ENCODE data around the gene ATP13A5. TPM values are rescaled to one million over a fixed set of nuclear protein-coding genes. Genes with fewer than 3 reads are reported as not detected.

Gene ATP13A5
- total and polyA plus RNA-seq, 2 experiments from 2014 or later = not detected

DNA sequence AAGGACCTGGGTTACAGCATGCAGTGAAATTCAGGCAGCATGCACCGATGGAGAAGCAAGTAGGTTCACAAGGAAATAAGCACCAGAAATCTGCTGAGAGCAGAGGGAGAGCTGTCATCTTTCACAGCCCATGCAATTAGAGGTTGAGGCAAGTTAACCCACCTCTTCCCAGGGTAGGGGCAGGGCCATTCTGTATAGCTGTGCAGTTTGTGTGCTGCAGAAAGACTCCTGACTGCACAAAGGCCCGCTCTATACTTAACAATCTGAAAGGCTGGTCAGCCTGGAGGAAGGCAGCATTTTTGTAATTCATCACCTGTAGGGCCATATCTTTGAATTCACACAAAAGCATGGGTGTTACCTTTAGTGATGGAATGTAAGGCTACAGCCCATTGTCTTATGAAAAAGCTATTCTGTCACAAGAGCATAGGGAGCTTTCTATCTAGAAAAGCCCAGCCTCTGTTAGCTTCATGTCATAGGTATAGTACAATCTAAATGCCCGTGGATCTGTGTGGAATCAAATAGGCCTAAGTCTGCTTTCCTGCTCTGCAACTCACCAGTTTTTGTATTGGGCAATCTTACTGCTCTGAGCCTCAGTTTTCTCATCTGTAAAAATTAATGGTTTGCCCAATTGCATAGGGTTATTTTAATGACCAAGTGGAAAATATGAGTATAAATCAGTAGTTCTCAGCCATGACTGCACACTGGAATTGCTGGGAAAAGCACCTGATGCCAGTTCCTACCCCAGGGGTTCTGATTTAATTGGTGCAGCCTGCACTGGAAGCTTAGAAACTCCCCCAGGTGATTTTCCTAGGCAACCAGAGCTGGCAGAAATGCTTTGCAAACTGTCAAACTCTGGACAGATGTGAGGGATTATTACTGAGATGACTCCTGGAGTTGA, 65.2 kb downstream of the ATP13A5 start:
- H3K79me2 ChIP-seq = no peaks in the 10 kb centered on the region

DNA sequence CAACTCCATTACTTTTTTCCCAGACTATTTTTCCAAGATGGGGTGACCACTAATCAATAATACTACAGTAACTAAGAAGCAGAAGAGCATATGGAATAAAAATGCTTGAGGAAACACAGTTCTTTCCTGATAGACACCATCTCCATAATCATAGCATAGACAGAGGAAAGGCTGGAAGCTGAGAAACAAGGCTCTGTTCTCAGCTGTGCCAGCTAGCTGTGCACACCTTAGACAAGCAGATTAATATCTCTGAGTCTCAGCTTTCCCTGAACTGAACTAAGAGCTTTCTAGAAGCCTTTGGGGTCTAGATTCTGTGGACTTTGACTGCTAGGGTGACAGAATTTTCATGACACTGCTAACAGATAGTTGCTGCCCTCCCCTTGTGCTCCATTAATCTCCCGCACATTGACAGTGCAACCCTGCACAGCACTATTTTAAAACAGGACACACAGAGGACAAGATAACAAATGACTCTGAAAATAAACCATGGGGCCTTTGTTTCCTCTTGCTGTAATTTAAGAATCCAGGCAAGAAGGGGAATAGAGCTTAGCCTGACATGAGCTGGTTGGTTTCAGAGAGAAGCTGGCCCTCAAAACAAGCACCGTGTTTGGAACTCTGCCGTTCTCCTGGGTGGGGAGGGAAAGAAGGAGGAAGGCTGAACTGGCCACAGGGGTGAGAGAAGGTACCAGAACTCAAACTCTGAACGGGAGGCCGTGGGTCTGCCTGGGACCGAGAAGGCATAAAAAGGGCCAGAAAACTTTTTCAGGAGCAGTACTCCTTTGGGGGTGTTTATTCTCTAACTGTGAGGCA, 67.4 kb downstream of the ATP13A5 start:
- Histone ChIP-seq H3K36me3 (replicated peaks; ENCODE audit: insufficient read depth, low read depth) (no peaks in the 10 kb centered on the region), H2AFZ (no peak overlapping the region), H3K9me3 (ENCODE audit: low read depth) (no peaks in the 10 kb centered on the region), H3K4me3 (no peak overlapping the region), H3K79me2 (no peaks in the 10 kb centered on the region), H4K20me1 (ENCODE audit: insufficient read depth, poor library complexity, severe bottlenecking) (no peaks in the 10 kb centered on the region), H3K27ac (no peak overlapping the region), H3K4me1 (ENCODE audit: insufficient read depth) (no peaks in the 10 kb centered on the region), H3K27me3 (no peaks in the 10 kb centered on the region), H3K4me2 (no peak overlapping the region), H3K9me2 (replicated peaks; ENCODE audit: insufficient read depth) (no peaks in the 10 kb centered on the region)
- DNase-seq (ENCODE audit: low spot score) = no peak
- WGBS (ENCODE audit: low lambda C conversion rate, missing lambda C conversion rate) = 75% methylated on average over 6 of the region's 6 CpGs
- TF ChIP-seq EZH2phosphoT487 (IDR thresholded peaks at IDR 0.05; ENCODE audit: low read depth, severe bottlenecking, unreplicated experiment) (no peak), EZH2 (IDR thresholded peaks at IDR 0.05; ENCODE audit: borderline replicate concordance) (no peak)
- TF ChIP-seq, protein P1, sequence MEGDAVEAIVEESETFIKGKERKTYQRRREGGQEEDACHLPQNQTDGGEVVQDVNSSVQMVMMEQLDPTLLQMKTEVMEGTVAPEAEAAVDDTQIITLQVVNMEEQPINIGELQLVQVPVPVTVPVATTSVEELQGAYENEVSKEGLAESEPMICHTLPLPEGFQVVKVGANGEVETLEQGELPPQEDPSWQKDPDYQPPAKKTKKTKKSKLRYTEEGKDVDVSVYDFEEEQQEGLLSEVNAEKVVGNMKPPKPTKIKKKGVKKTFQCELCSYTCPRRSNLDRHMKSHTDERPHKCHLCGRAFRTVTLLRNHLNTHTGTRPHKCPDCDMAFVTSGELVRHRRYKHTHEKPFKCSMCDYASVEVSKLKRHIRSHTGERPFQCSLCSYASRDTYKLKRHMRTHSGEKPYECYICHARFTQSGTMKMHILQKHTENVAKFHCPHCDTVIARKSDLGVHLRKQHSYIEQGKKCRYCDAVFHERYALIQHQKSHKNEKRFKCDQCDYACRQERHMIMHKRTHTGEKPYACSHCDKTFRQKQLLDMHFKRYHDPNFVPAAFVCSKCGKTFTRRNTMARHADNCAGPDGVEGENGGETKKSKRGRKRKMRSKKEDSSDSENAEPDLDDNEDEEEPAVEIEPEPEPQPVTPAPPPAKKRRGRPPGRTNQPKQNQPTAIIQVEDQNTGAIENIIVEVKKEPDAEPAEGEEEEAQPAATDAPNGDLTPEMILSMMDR (IDR thresholded peaks at IDR 0.05; ENCODE audit: poor library complexity) = no peak

More for the DNA sequence above, 65.2 kb downstream of the ATP13A5 start:
- H2AFZ ChIP-seq = no peak overlapping the region
- H3K4me3 ChIP-seq = no peak overlapping the region
- H3K27ac ChIP-seq = no peak overlapping the region
- TF ChIP-seq EZH2 (IDR thresholded peaks at IDR 0.05; ENCODE audit: borderline replicate concordance) (no peak), EZH2phosphoT487 (IDR thresholded peaks at IDR 0.05; ENCODE audit: low read depth, severe bottlenecking, unreplicated experiment) (no peak)
- TF ChIP-seq, protein P1 (IDR thresholded peaks at IDR 0.05; ENCODE audit: poor library complexity) = no peak
- no peaks in the 10 kb centered on the region for H3K27me3 ChIP-seq
- H3K9me2 ChIP-seq (replicated peaks; ENCODE audit: insufficient read depth) = no peaks in the 10 kb centered on the region
- H3K36me3 ChIP-seq (replicated peaks; ENCODE audit: insufficient read depth, low read depth) = no peaks in the 10 kb centered on the region
- DNase-seq (ENCODE audit: low spot score) = no peak
- no peaks in the 10 kb centered on the region for H3K4me1 ChIP-seq (ENCODE audit: insufficient read depth)
- WGBS (ENCODE audit: low lambda C conversion rate, missing lambda C conversion rate) = 90% methylated on average over 3 of the region's 3 CpGs
- H4K20me1 ChIP-seq (ENCODE audit: insufficient read depth, poor library complexity, severe bottlenecking) = no peaks in the 10 kb centered on the region
- H3K9me3 ChIP-seq (ENCODE audit: low read depth) = no peaks in the 10 kb centered on the region
- no peak overlapping the region for H3K4me2 ChIP-seq

DNA sequence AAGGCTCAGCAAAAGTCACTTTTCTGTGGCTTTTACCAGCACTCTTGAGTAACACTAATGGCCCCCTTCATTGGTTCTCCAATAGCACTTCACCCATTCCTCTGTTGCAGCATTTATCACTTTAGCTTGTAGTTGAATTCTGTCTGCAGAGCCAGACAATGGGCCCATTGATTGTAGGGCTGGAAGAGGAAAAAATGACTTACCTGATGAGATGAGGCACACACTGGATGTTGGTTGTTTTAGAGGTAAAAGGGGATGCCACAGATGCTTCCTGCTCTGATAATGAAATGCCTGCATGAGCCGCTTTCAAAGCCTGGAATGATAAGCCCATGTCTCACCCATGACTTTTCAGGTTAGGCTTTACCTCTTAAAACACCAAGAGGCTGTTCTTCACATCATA, 73.2 kb downstream of the ATP13A5 start:
- Histone ChIP-seq H3K4me2 (no peak overlapping the region), H3K9me2 (replicated peaks; ENCODE audit: insufficient read depth) (no peaks in the 10 kb centered on the region), H3K36me3 (replicated peaks; ENCODE audit: insufficient read depth, low read depth) (no peaks in the 10 kb centered on the region), H3K4me1 (ENCODE audit: insufficient read depth) (no peaks in the 10 kb centered on the region), H3K27me3 (no peaks in the 10 kb centered on the region), H2AFZ (no peak overlapping the region), H3K4me3 (no peak overlapping the region), H3K9me3 (ENCODE audit: low read depth) (no peaks in the 10 kb centered on the region), H3K79me2 (no peaks in the 10 kb centered on the region), H4K20me1 (ENCODE audit: insufficient read depth, poor library complexity, severe bottlenecking) (no peaks in the 10 kb centered on the region), H3K27ac (no peak overlapping the region)
- 37% methylated on average over 1 of the region's 1 CpG for whole genome bisulfite sequencing (ENCODE audit: low lambda C conversion rate, missing lambda C conversion rate)
- DNase-seq (ENCODE audit: low spot score) = no peak
- TF ChIP-seq EZH2 (IDR thresholded peaks at IDR 0.05; ENCODE audit: borderline replicate concordance) (no peak), EZH2phosphoT487 (IDR thresholded peaks at IDR 0.05; ENCODE audit: low read depth, severe bottlenecking, unreplicated experiment) (no peak)
